H9 (cell line): ENCODE measurements around the gene COL28A1. TPM values are rescaled to one million over a fixed set of nuclear protein-coding genes. Genes with fewer than 3 reads are reported as not detected.

ENCODE experiments used
- DNase-seq: peaks from one replicate; pipeline ENCODE4 v3.0.0-alpha.2; 2017
- H2AFZ ChIP-seq: one replicate; pipeline ENCODE4 v1.6.1; 2013; ENCODE audit warnings: mild to moderate bottlenecking, low read length, control low read depth, moderate library complexity
- H2AK5ac ChIP-seq: 2 replicates; pipeline ENCODE4 v1.6.1; 2013; ENCODE audit warnings: low read length, control low read depth, mixed read lengths; ENCODE audit not compliant: insufficient read length
- H2BK120ac ChIP-seq: one replicate; pipeline ENCODE4 v1.6.1; 2013; ENCODE audit warnings: low read depth, mild to moderate bottlenecking, low read length, control low read depth, inconsistent platforms; ENCODE audit not compliant: poor library complexity, severe bottlenecking
- H2BK12ac ChIP-seq: 2 replicates; pipeline ENCODE4 v1.6.1; 2013; ENCODE audit warnings: low read length, control low read depth, mixed read lengths, low read depth; ENCODE audit not compliant: insufficient read length
- H2BK15ac ChIP-seq: 2 replicates; pipeline ENCODE4 v1.6.1; 2013; ENCODE audit warnings: low read depth, low read length, control low read depth
- H2BK20ac ChIP-seq: one replicate; pipeline ENCODE4 v1.6.1; 2013; ENCODE audit warnings: low read depth, mild to moderate bottlenecking, low read length, control low read depth, inconsistent platforms; ENCODE audit not compliant: poor library complexity, severe bottlenecking
- H2BK5ac ChIP-seq: 2 replicates; pipeline ENCODE4 v1.6.1; 2013; ENCODE audit warnings: low read length, control low read depth, mixed read lengths; ENCODE audit not compliant: insufficient read length
- H3K14ac ChIP-seq: 2 replicates; pipeline ENCODE4 v1.6.1; 2013; ENCODE audit warnings: low read length, control low read depth; ENCODE audit not compliant: insufficient read depth
- H3K18ac ChIP-seq: 2 replicates; pipeline ENCODE4 v1.6.1; 2013; ENCODE audit warnings: low read depth, mild to moderate bottlenecking, mixed read lengths, low read length, control low read depth; ENCODE audit not compliant: insufficient read length
- H3K23ac ChIP-seq: 2 replicates; pipeline ENCODE4 v1.6.1; 2013; ENCODE audit warnings: low read length, control low read depth, mixed read lengths, low read depth; ENCODE audit not compliant: insufficient read length
- H3K23me2 ChIP-seq: 2 replicates; pipeline ENCODE4 v1.6.1; 2013; ENCODE audit warnings: low read depth, mild to moderate bottlenecking, mixed read lengths, low read length, control low read depth; ENCODE audit not compliant: insufficient read length, poor library complexity, severe bottlenecking
- H3K27ac ChIP-seq: 2 replicates; pipeline ENCODE4 v1.5.1; 2013; ENCODE audit warnings: low read length, control low read depth, mixed read lengths, low read depth; ENCODE audit not compliant: insufficient read length
- H3K27me3 ChIP-seq: 2 replicates; pipeline ENCODE4 v1.6.1; 2013; ENCODE audit warnings: low read length, control low read depth, inconsistent platforms; ENCODE audit not compliant: insufficient read depth
- H3K4ac ChIP-seq: 2 replicates; pipeline ENCODE4 v1.6.1; 2013; ENCODE audit warnings: low read depth, mild to moderate bottlenecking, control low read depth, inconsistent platforms, low read length, moderate library complexity
- H3K4me1 ChIP-seq: 2 replicates; pipeline ENCODE4 v1.6.1; 2013; ENCODE audit warnings: low read length, control low read depth, inconsistent platforms; ENCODE audit not compliant: insufficient read depth
- H3K4me2 ChIP-seq: 2 replicates; pipeline ENCODE4 v1.6.1; 2013; ENCODE audit warnings: low read length, control low read depth, mixed read lengths; ENCODE audit not compliant: insufficient read length, insufficient read depth
- H3K56ac ChIP-seq: 2 replicates; pipeline ENCODE4 v1.6.1; 2013; ENCODE audit warnings: low read depth, mild to moderate bottlenecking, mixed read lengths, low read length, control low read depth; ENCODE audit not compliant: insufficient read length
- H3K79me1 ChIP-seq: 2 replicates; pipeline ENCODE4 v1.6.1; 2013; ENCODE audit warnings: low read depth, mild to moderate bottlenecking, moderate library complexity, low read length, control low read depth, inconsistent platforms; ENCODE audit not compliant: insufficient read depth, poor library complexity, severe bottlenecking
- H3K79me2 ChIP-seq: 2 replicates; pipeline ENCODE4 v1.6.1; 2013; ENCODE audit warnings: low read length, control low read depth, inconsistent platforms; ENCODE audit not compliant: insufficient read depth
- H3K9ac ChIP-seq: 2 replicates; pipeline ENCODE4 v1.6.1; 2013; ENCODE audit warnings: low read length, control low read depth, mixed read lengths; ENCODE audit not compliant: insufficient read length; ENCODE audit errors: extremely low read depth
- H3K9me3 ChIP-seq: one replicate; pipeline ENCODE4 v1.6.1; 2013; ENCODE audit warnings: low read depth, low read length, inconsistent platforms; ENCODE audit not compliant: control insufficient read depth
- H3T11ph ChIP-seq: one replicate; pipeline ENCODE4 v1.6.1; 2013; ENCODE audit warnings: mild to moderate bottlenecking, low read length, control low read depth, inconsistent platforms
- H4K20me1 ChIP-seq: one replicate; pipeline ENCODE4 v1.6.1; 2013; ENCODE audit not compliant: control insufficient read depth, insufficient read length, insufficient read depth
- H4K5ac ChIP-seq: 2 replicates; pipeline ENCODE4 v1.6.1; 2013; ENCODE audit warnings: low read depth, mild to moderate bottlenecking, mixed read lengths, low read length, control low read depth; ENCODE audit not compliant: insufficient read length
- H4K8ac ChIP-seq: replicated peaks from 2 replicates; pipeline ENCODE4 v1.6.1; 2013; ENCODE audit warnings: low read length, control low read depth, mixed read lengths, low read depth; ENCODE audit not compliant: insufficient read length
- H4K91ac ChIP-seq: 2 replicates; pipeline ENCODE4 v1.6.1; 2013; ENCODE audit warnings: low read depth, mild to moderate bottlenecking, moderate library complexity, mixed read lengths, low read length, control low read depth; ENCODE audit not compliant: insufficient read length
- H3K27ac Mint-ChIP-seq, 3 experiments: 2 replicates in 2 of 3; 3 replicates in 1 of 3; pipeline ENCODE4 v1.8.0; 2020 to 2021; ENCODE audit warnings: mixed read lengths in 3 of 3, mild to moderate bottlenecking in 1 of 3, moderate library complexity in 1 of 3
- H3K27me3 Mint-ChIP-seq: 2 replicates; pipeline ENCODE4 v1.8.0; 2021; ENCODE audit warnings: low read depth, mild to moderate bottlenecking, moderate library complexity, mixed read lengths
- H3K36me3 Mint-ChIP-seq, 3 experiments: 2 replicates in 2 of 3; 3 replicates in 1 of 3; pipeline ENCODE4 v1.8.0; 2020 to 2021; ENCODE audit warnings: low read depth in 3 of 3, mixed read lengths in 3 of 3; ENCODE audit not compliant: insufficient read depth in 1 of 3
- H3K4me1 Mint-ChIP-seq, 2 experiments: 2 replicates each; pipeline ENCODE4 v1.8.0; 2020; ENCODE audit warnings: mixed read lengths in 2 of 2
- H3K4me3 Mint-ChIP-seq, 2 experiments: 2 replicates in 1 of 2; 3 replicates in 1 of 2; pipeline ENCODE4 v1.8.0; 2020 to 2021; ENCODE audit warnings: mild to moderate bottlenecking in 2 of 2, mixed read lengths in 2 of 2, moderate library complexity in 1 of 2
- H3K9me3 Mint-ChIP-seq, 2 experiments: 2 replicates in 1 of 2; 3 replicates in 1 of 2; pipeline ENCODE4 v1.8.0; 2020; ENCODE audit warnings: mild to moderate bottlenecking in 2 of 2, mixed read lengths in 2 of 2, moderate library complexity in 1 of 2
- CTCF ChIP-seq: fragments of 200-600 bp; sonication (generic); conservative IDR thresholded peaks from 3 replicates; pipeline ENCODE4 v1.8.0; 2021; ENCODE audit warnings: antibody characterized with exemption, mild to moderate bottlenecking
- WGBS: extraction: QIAGEN DNeasy Blood & Tissue Kit; methylation state at CpG from one replicate; pipeline ENCODE4 v1.1.7; 2013; ENCODE audit warnings: missing lambda C conversion rate, low lambda C conversion rate, mixed read lengths; ENCODE audit not compliant: insufficient read length; ENCODE audit errors: extremely low coverage; 5-methylcytosine and 5-hydroxymethylcytosine counted together
- total RNA-seq: library from RNA; stranded (reverse); gene quantifications from 2 replicates; pipeline ENCODE4 v1.2.1, GENCODE V29; 2021

Gene COL28A1
- total RNA-seq, 1 experiment from 2014 or later: 0.66 TPM

- Histone ChIP-seq H2AK5ac (no peak overlapping the region), H3K79me2 (no peaks in the 10 kb centered on the region), H3K27me3 (no peaks in the 10 kb centered on the region), H3T11ph (no peak overlapping the region), H2AFZ (no peak overlapping the region), H3K18ac (no peak overlapping the region), H3K9ac (no peak overlapping the region), H3K9me3 (no peaks in the 10 kb centered on the region), H3K23ac (no peak overlapping the region), H3K23me2 (no peaks in the 10 kb centered on the region), H3K27ac (no peak overlapping the region), H2BK12ac (no peak overlapping the region), H4K5ac (no peak overlapping the region), H4K20me1 (no peaks in the 10 kb centered on the region), H2BK120ac (no peak overlapping the region), H4K8ac (no peak overlapping the region), H2BK15ac (no peak overlapping the region), H3K4me1 (no peaks in the 10 kb centered on the region; the same call in 1 of the 2 replicates), H3K4me2 (no peak overlapping the region), H3K4ac (no peak overlapping the region), H3K79me1 (no peaks in the 10 kb centered on the region), H3K14ac (no peak overlapping the region), H4K91ac (no peak overlapping the region), H2BK20ac (no peak overlapping the region), H3K56ac (no peak overlapping the region), H2BK5ac (no peak overlapping the region)
- no CpG with 5 or more reads among the region's 2 CpGs for WGBS
- Mint-ChIP-seq H3K4me3 (no peak overlapping the region), H3K27me3 (no peaks in the 10 kb centered on the region), H3K4me1 (peaks cover 5 to 10% of the 10 kb centered on the region in 2 experiments), H3K36me3 (no peaks in the 10 kb centered on the region), H3K27ac (no peak overlapping the region), H3K9me3 (no peaks in the 10 kb centered on the region)
- DNase-seq: no peak
- TF ChIP-seq CTCF: no peak
These were observed 165.6 kb downstream of the COL28A1 start for GRCh38 chr7:7370076-7370475.
